NCI-H524 treated with DMSO at 0.1 percent for 48 hours (cell line): ENCODE results near the gene RFC2.
"Not testable (repeated sequence)": the region's sequence is repeated elsewhere in the genome, so short reads cannot be mapped to it uniquely, and the experiment has no call there.

ENCODE experiments used
- DNase-seq: peaks from one replicate; lab custom pipeline; 2025; lab: John Stamatoyannopoulos, UW

RFC2 gene

DNA sequence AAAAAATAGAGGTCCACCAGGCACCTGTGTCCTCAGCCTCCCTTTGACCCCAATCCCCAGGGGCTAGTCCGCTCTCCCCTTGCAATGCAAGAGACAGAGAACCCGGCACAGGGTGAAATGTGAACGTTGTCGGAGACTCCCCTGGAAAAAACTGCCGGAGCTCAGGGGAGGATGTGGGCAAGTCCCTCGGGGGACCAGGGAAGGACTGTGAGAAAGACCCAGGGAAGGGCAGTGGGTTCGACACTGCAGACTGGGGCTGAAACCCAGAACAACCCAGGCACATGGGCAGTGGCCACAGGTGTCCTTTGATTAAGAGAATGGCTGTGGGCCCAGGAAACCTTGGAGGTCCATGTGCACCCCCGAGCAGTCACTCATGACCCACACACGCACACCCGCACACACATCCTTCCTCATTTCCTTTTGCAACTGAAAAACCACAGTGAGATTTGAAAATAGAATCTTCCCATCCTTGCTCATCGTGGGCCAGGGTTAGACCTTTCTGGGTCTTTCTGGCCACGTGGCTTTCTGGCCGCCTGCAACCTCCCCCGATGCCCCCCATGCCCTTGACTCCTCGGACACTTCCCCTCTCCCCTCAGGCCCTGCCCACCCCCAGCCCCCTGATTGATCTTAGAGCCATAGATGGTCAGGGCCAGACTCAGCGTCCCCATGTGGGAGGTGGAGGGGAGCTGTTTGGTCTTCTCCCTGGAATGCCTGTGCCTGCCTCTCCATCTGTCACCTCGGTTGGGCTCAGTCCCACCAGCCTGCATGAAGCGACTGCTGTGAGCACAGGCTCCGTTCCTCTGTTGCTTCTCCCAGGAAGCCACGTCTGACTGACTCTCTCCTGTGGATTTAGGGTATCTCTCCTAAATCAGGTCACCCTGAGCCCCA is 36.5 kb downstream of the RFC2 start:
- no peak for DNase-seq

DNA sequence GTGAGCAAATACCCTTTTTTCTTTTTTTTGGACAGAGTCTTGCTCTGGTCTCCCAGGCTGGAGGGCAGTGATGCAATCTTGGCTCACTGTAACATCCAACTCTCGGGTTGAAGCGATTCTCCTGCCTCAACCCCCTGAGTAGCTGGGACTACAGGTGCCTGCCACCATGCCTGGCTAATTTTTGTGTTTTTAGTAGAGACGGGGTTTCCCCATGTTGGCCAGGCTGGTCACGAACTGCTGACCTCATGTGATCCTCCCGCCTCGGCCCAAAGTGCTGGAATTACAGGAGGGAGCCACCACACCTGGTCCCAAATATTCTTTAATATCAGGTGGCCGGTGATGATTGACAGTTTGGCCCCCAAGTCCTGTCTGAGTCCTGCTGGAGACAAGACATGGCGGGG is 37.8 kb downstream of the RFC2 start:
- no peak for DNase-seq

DNA sequence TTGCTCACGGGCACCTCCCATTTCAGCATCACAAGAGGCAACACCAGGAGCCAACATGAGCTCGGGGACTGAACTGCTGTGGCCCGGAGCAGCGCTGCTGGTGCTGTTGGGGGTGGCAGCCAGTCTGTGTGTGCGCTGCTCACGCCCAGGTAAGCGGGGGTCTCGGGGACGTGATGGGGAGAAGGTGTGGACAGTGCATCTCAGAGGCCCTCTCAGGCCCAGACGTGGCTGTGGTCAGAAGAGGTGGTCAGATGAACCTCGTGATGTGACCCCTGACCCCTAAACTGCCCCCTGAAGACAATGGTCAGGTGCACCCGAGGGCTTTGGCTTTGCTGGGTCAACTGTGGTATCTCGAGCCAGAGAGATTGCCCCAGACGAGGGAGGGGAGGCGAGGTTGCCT is 38.3 kb downstream of the RFC2 start:
- DNase-seq: no peak

DNA sequence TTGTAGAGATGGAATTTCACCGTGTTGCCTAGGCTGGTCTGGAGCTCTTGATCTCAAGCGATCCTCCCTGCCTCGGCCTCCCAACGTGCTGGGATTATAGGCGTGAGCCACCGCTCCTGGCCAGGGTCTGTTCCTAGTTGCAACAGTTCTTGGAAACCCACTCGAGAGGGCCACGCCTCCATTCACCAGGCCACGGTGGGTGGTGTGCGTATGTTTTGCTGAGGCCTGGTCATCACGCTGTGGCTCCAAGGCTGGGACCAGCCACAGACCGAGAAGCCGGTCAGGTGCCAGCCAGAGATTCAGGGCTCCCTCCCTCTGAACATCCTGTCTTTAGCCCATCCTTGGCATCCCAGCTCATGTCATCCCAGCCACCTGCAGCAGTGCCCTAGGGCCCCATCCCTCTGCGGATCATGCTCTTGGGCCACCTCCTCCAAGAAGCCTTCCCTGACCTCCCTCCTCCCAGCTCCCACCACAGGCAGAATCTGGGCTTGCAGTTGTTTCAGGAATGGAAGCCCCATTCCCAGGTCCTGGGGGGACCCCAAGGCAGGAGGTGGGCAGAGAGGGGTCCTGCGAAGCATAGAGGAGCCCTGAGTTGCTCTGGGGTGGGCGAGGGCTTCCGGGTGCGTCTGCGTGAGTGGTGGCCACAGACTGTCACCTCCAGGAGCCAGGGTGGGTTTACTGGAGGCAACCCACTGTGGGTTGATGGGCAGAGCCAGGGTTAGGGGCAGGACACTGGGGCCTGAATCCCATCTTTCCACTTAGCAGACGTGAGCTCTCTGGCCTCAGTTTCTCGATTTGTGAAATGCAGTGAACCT is 39.2 kb downstream of the RFC2 start:
- no peak for DNase-seq

DNA sequence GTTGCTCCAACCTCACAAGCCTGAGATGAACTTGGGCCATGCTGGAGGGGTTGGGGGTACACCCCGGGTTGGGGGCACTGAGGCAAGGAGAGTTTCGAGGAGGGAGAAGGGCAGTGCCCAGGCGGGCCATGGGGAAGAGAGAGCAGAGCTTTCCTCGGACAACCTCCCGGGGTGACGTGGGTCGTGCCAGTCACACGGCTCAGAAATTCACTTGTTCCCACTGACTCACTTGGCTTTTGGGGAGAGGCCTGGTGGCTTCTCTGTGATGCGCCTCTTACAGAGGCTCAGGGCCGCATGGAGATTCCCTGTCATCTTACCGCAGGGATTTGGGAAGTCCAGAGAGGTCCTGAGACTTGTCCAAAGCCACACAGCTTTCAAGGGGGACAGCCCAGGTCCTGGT is 41.5 kb downstream of the RFC2 start:
- DNase-seq: no peak

DNA sequence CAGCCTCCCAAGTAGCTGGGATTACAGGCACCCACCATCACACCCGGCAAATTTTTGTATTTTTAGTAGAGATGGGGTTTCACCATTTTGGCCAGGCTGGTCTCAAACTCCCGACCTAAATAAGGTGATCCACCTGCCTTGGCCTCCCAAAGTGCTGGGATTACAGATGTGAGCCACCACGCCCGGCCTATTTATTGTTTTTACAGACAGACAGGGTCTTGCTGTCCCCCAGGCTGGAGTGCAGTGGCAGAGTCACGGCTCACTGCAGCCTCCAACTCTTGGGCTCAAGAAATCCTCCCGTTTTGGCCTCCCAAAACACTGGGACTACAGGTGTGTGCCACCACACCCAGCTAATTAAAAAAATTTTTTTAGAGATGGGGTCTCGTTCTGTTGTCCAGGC is 46.0 kb downstream of the RFC2 start:
- not testable (repeated sequence) for DNase-seq

DNA sequence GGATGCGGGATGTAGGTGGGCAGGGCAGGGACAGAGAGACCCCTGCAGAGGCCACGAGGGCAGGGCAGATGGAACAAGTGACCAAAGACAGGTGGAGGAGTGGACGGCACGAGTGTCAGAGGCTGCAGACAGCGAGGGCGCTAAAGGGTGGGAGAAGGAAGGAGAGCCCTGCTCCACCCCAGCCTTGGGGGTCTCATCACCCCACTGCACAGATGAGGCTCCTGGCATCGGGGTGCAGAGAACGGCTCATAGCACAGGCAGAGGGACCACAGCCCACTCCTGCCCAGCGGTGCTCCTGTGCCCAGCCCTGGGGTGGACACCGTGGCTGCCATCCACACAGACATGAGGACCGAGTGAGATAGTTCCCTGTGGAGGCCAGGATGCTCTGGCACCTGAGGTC is 46.6 kb downstream of the RFC2 start:
- DNase-seq: no peak

DNA sequence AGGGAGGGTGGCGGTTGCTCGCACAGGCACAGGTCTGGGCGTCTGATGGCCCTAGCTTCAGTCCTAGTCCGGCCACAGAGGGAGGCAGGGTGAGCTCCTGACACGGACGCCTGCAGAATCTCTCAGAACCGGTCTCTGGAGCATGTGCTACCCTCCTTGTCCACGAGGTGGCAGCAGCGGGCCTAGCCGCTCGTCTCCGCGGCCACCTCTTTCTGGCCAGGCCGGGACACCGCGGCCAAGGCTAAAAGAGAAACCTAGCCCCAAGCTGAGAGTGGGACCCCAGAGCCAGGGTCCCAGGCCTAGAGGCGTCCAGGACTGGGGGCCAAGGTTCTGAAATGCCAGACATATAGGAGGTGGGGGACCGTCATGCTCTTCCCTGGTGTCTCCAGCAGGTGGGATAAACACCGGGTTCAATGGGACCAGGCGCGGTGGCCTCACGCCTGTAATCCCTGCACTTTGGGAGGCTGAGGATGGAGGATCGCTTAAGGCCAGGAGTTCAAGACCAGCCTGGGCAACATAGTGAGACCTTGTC is 47.5 kb downstream of the RFC2 start:
- no peak for DNase-seq

DNA sequence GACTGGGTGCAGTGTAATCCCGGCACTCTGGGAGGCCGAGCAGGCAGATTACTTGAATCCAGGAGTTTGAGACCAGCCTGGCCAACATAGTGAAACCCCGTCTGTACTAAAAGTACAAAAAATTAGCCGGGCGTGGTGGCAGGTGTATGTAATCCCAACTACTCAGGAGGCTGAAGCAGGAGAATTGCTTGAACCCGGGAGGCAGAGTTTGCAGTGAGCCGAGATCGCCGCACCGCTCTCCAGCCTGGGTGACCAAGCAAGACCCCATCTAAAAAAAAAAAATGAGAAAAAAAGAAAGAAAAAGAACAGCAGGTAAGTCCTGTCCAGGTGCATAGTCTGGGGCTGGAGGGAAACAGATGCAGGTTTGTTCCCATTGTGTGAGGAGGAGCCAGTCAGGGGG is 48.1 kb downstream of the RFC2 start:
- not testable (repeated sequence) for DNase-seq

DNA sequence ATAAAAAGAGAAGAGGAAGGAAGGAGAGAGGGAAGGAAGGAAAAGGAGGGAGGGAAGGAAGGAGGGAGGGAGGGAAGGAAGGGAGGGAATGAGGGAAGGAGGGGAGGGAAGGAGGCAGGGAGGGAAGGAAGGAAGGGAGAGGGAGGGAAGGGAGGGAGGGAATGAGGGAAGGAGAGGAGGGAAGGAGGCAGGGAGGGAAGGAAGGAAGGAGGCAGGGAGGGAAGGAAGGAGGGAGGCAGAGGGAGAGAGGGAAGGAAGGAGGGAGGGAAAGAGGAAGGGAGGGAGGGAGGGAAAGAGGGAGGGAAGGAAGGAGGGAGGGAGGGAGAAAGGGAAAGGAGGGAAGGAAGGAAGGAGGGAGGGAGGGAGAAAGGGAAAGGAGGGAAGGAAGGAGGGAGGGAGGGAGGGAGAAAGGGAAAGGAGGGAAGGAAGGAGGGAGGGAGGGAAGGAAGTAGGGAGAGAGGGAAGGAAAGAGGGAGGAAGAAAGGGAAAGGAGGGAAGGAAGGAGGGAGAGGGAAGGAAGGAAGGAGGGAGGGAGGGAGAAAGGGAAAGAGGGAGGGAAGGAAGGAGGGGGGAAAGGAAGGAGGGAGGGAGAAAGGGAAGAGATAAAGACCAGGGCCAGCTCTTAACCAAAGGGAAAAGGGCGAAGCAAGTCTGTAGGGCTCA is 50.1 kb downstream of the RFC2 start:
- DNase-seq: no peak

DNA sequence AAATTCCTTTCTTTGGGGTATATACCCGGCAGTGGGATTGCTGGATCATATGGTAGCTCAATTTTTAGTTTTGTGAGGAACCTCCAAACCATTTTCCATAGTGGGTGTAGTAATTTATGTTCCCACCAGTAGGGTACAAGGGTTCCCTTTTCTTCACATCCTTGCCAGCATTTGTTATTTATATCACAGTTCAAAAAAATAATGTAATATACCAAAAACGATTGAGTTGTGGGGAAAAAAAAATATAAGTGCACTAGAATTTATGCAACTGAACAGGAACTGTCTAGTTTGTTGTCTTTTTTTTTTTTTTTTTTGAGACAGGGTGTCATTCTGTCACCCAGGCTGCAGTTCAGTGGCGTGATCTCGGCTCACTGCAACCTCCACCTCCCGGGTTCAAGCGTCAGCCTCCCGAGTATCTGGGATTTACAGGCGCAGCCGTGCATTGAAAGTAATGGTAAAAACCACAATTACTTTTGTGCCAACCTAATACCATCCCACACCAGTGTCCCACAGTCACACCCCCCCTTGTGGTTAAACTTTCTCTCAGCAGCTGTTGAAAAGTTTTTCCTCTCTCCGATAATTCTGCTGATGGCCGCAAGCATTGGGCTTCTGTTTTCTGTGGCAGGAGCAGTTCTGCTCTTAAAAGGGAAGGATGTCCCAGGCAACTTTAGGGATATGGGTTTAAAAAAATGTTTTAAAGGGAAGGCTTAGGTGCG is 51.2 kb downstream of the RFC2 start:
- DNase-seq: no peak

DNA sequence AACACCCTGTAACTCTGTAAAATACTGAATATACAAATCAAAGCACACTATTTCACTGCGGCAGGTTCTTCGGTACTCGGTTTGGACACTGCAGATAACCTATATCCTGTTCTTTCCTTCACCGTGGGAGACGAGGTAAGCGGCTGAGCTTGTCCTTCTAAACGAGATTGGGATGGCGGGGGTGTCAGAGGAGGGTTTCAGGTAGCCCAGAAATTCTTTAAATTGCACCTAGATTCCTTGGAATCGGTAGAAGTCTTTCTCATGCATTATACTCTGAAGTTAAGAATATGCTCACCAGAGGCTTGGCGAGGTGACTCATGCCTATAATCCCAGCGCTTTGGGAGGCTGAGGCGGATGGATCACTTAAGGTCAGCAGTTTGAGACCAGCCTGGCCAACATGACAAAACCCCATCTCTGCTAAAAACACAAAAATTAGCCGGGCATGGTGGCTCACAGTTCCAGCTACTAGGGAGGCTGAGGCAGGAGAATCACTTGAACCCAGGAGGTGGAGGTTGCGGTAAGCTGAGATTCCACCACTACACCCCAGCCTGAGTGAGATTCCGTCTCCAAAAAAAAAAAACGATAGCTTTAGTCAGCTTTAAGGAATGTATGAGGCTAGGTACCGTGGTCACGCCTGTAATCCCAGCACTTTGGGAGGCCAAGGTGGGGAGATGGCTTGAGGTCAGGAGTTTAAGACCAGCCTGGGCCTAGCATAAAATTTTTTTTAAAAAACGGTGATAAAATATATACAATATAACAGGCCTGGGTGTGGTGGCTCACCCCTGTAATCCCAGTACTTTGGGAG is 54.4 kb downstream of the RFC2 start:
- DNase-seq: no peak

DNA sequence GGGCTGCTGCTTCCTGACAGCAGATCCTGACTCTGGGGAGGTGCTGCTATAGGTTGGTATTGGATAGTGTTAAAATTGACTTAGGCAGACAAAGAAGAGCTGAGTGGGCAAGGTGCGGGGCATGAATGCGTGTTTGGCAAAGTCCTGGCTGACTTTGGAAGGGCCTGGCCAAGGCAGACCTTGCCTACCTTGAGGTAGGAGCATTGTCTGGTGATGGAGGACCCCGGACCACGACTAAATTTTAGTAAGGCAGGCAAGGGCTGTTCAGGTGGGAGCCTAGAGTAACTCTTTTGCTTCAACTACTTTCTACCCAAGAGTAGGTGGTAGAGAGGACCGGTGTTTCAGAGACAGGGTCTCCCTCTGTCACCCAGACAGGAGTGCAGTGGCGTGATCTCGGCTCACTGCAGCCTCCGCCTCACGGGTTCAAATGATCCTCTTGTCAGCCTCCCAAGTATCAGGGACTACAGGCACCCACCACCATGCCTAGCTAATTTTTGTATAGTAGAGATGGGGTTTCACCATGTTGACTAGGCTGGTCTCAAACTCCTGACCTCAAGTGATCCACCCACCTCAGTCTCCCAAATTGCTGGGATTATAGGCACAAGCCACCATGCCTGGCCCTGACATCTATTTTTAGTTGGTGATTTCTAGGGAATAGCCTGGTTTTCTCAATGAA is 56.6 kb downstream of the RFC2 start:
- DNase-seq: no peak

DNA sequence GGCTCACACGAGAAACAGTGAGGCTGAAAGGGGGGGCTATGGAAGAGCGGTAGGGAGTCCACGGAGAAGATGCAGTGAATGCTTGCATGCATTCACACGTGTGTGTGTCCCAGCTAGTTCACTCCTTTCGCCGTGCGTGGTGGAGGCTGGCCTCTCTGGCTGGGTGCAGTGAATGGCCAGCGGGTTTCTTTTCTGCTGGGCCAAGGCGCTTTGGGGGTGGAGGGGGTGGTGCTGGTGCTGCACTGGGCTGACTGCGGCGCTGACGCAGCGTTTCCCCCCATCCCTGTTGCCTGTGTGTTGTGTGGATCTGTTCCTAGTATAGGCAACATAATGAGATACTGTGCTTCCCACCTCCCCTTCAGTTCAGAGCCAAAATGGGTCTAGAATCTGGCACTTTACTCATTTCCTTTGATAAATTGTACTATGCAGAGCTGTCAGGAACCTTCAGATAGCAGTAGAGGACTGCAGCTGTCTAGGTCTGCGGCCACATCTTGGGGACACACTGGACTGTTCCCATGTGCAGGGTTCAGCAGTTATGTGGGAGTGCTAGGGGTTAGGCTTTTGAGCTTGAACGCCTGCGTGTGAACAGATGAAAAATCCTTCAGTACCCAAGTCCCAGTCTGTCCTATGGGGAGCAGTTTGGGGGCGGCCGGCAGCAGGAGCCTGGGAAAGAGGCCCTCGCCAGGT is 58.1 kb downstream of the RFC2 start:
- DNase-seq: not testable (repeated sequence)

DNA sequence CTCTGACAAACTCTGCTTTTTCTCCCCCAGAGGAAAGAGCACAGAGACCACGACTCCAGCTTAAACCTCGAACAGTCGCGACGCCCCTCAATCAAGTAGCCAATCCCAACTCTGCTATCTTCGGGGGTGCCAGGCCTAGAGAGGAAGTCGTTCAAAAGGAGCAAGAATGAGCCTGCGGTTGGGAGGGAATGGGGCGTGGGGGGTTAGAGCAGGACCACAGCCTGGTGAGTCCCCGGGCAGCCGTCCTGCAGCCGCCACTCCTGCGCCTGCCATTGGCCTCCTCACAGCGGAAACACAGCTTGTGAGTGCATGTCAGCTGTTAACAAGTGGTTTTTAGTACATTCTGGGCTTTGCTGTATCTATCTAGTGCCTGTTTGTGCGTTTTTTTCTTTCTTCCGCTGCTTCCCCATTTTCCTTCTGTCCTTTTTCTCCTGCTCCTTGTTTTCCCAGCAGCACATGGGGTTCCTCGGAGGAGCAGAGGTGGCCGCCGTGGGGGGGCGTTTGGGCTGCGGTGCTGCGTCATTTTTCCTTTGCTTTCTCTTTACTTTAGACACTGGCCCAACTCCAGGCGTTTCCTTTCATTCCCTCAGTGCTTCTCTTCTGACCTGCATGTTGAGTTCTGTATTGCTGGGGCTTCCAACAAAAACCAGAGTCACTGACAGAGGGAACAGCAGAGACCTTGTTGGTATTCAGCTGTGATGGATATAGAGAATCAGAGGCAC is 58.9 kb downstream of the RFC2 start:
- not testable (repeated sequence) for DNase-seq

DNA sequence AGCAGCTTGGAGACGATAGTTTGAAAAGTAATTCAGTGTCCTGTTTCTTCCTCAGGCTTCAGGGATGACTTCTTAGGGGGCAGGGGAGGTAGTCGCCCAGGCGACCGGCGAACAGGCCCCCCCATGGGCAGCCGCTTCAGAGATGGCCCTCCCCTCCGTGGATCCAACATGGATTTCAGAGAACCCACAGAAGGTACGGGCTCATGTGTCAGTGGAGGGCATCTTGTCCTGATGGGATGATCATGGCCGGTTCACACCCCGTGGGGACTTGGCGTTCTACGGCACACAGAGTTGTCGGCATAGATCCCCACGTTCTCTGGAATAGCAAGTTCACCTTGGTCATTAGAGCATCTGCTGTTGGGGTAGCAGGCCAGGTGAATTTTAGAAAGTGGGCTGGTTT is 59.5 kb downstream of the RFC2 start:
- no peak for DNase-seq

DNA sequence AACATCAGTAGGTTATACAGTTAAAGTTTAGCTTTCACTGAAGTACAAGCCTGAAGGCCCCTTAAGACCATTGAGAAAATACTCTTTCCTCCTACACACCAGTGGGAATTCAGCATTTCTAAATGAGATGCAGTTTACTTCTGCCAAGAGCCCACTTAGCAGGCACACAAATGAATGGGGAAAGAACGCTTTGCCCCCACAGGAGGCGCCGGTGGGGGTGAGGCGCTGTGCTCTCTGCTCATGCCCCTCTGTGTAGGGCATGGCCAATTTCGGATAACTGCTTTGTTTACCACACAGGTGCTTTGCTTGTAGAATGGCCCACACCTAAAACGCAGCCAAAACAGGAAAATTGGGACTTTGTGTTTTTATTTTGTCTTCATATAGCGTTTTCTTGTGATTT is 60.3 kb downstream of the RFC2 start:
- DNase-seq: no peak

DNA sequence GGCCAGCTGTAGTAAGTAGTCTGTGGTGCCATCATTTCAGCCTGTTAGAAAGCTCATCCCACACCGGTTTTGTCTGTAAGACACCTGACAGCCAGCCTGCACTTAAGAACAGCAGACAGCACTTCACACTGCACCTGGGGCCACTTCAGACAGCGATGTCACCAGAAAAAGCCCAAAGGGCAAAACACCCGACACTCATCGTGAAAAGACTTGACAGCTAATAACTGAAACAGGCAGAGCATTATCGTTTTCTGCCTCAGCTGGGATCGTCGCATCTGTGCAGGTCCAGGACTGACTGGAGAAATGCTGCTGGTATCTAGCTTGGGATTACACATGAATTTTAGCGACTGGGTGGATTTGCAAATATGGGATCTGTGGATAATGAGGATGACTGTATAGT is 61.1 kb downstream of the RFC2 start:
- no peak for DNase-seq

DNA sequence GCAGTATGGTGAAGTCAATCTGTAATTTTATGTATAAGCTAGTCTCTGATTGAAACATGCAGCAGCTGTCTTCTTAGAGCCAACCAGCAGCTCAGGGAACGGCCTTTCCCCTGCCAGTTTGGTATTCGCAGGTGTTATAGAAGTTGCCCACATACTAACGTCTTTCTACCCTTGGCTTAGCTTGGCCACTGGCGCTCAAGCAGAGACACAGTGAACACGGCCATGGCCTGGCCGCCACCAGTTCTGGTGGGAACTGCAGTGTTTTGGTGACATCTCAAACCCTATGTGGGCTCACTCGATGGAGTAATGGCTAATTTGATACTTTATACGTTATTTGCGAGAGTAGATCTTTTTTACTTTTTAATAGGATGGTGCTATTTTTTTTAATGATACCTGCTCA is 63.0 kb downstream of the RFC2 start:
- no peak for DNase-seq
